HL-60 (cell line): Measurements from ENCODE around the gene RTF1.

Source experiments
- DNase-seq, 2 experiments: peaks; one replicate each; pipeline ENCODE4 v3.0.0-alpha.2; 2010 to 2020; ENCODE audit warnings: low read depth in 1 of 2, low spot score in 1 of 2
- H3K27ac ChIP-seq: fragments of 250-450 bp; sonication (Bioruptor Pico); replicated peaks from 2 replicates; pipeline ENCODE4 v1.5.1; 2020; ENCODE audit warnings: mild to moderate bottlenecking, moderate library complexity
- H3K27me3 ChIP-seq: fragments of 250-450 bp; sonication (Bioruptor Pico); 2 replicates; pipeline ENCODE4 v1.5.1; 2021; ENCODE audit warnings: mild to moderate bottlenecking, moderate library complexity; ENCODE audit not compliant: insufficient read depth, poor library complexity, severe bottlenecking
- H3K4me3 ChIP-seq: replicated peaks from 2 replicates; pipeline ENCODE4 v1.5.1; 2011; ENCODE audit warnings: mild to moderate bottlenecking, control low read depth, low read length; ENCODE audit not compliant: insufficient read depth
- GABPA ChIP-seq: IDR thresholded peaks from 2 replicates; pipeline ENCODE4 v1.6.1; 2012; ENCODE audit warnings: low read depth
- POLR2AphosphoS5 ChIP-seq: IDR thresholded peaks from 2 replicates; pipeline ENCODE4 v1.6.1; 2012; ENCODE audit warnings: low read depth
- SPI1 ChIP-seq: IDR thresholded peaks from 2 replicates; pipeline ENCODE4 v1.6.1; 2012; ENCODE audit warnings: low read depth, mild to moderate bottlenecking, borderline replicate concordance
- TF ChIP-seq, protein P1 (sequence below): IDR thresholded peaks from one replicate; pipeline ENCODE4 v1.5.1; 2011; ENCODE audit warnings: low read length, control low read depth, inconsistent platforms; ENCODE audit not compliant: insufficient read depth
- TF ChIP-seq, protein P2 (sequence below): IDR thresholded peaks from 2 replicates; pipeline ENCODE4 v1.6.1; 2012; ENCODE audit warnings: low read depth; ENCODE audit not compliant: insufficient replicate concordance

Gene RTF1

DNA sequence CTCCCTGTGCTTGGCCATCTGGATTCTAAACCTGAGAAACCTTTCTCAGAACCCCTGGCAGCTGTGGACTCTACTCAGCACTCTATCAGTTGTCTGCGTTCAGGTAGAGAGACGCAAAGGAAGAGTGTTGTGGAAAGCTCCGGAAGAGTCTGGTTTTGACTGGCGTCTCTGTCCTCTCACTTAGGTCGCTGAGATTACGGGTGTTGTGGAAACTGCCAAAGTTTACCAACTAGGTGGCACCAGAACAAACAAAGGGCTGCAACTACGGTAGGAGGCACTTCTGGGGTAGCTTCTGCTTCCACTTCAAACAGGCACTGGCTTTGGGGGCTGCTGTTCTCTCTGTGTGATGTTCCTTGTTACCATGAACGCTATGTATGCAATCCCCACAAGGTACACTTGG, 57.5 kb downstream of the RTF1 start:
- TF ChIP-seq POLR2AphosphoS5 (no peak), SPI1 (no peak), GABPA (no peak)
- TF ChIP-seq, protein P1, sequence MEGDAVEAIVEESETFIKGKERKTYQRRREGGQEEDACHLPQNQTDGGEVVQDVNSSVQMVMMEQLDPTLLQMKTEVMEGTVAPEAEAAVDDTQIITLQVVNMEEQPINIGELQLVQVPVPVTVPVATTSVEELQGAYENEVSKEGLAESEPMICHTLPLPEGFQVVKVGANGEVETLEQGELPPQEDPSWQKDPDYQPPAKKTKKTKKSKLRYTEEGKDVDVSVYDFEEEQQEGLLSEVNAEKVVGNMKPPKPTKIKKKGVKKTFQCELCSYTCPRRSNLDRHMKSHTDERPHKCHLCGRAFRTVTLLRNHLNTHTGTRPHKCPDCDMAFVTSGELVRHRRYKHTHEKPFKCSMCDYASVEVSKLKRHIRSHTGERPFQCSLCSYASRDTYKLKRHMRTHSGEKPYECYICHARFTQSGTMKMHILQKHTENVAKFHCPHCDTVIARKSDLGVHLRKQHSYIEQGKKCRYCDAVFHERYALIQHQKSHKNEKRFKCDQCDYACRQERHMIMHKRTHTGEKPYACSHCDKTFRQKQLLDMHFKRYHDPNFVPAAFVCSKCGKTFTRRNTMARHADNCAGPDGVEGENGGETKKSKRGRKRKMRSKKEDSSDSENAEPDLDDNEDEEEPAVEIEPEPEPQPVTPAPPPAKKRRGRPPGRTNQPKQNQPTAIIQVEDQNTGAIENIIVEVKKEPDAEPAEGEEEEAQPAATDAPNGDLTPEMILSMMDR: no peak
- TF ChIP-seq, protein P2, sequence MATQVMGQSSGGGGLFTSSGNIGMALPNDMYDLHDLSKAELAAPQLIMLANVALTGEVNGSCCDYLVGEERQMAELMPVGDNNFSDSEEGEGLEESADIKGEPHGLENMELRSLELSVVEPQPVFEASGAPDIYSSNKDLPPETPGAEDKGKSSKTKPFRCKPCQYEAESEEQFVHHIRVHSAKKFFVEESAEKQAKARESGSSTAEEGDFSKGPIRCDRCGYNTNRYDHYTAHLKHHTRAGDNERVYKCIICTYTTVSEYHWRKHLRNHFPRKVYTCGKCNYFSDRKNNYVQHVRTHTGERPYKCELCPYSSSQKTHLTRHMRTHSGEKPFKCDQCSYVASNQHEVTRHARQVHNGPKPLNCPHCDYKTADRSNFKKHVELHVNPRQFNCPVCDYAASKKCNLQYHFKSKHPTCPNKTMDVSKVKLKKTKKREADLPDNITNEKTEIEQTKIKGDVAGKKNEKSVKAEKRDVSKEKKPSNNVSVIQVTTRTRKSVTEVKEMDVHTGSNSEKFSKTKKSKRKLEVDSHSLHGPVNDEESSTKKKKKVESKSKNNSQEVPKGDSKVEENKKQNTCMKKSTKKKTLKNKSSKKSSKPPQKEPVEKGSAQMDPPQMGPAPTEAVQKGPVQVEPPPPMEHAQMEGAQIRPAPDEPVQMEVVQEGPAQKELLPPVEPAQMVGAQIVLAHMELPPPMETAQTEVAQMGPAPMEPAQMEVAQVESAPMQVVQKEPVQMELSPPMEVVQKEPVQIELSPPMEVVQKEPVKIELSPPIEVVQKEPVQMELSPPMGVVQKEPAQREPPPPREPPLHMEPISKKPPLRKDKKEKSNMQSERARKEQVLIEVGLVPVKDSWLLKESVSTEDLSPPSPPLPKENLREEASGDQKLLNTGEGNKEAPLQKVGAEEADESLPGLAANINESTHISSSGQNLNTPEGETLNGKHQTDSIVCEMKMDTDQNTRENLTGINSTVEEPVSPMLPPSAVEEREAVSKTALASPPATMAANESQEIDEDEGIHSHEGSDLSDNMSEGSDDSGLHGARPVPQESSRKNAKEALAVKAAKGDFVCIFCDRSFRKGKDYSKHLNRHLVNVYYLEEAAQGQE: no peak
- no peak overlapping the region for H3K27ac ChIP-seq
- H3K4me3 ChIP-seq: no peak overlapping the region
- no peak for DNase-seq
- H3K27me3 ChIP-seq: no peaks in the 10 kb centered on the region

DNA sequence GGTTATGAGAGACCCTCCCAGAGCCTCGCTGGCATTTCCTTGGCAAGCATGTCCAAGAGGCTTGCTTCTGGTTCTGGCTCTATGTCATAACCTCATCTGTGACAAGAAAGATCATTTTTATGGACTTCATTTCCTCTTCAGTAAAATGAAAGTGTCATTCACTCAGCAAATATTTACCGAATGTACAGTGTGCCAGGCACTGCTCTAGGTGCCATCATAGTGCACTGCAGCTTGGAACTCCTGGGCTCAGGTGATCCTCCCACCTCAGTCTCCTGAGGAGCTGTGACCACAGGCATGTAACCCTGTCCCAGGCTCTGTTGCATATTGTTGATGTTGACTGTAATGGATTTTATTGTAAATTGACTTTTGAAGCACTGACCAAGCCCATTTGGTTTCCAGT, 58.0 kb downstream of the RTF1 start:
- H3K4me3 ChIP-seq: no peak overlapping the region

DNA sequence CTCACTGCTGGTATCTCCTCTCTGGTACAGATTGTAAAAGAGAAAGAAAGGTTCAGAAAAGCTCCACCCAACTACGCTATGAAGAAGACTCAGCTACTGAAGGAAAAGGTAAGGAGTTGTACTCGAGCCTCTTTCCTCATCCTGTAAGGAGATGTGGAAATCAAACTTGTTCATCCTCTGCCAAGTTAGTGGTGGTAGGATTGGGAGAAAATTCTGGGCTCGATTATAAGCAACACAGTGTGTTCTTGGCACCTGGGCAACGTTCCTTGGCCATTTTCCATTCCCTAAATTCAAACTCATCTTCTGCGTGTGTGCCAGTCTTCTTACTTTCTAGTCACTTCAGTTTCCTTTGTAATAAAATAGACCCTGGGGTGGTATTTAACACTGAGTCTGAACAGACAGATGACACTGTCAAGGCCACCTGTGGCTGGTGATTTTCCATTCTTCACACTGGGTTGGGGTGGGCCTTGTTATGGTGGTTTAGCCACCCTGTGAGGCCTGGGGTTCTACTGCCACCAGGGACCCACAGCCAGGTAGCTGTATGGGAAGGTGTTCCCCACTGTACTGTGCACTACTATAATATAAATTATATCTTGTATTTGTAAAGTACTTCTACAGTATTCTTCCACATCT, 59.6 kb downstream of the RTF1 start:
- TF ChIP-seq, protein P2: no peak
- TF ChIP-seq, protein P1: no peak
- TF ChIP-seq SPI1 (no peak), POLR2AphosphoS5 (no peak), GABPA (no peak)
- Histone ChIP-seq H3K4me3 (no peak overlapping the region), H3K27ac (no peak overlapping the region), H3K27me3 (no peaks in the 10 kb centered on the region)
- no peak for DNase-seq

More for the DNA sequence above, 58.0 kb downstream of the RTF1 start:
- no peak for DNase-seq
- Histone ChIP-seq H3K27me3 (no peaks in the 10 kb centered on the region), H3K27ac (no peak overlapping the region)
- no peak for TF ChIP-seq SPI1
- TF ChIP-seq, protein P1: no peak
- TF ChIP-seq POLR2AphosphoS5: no peak
- TF ChIP-seq, protein P2: no peak
- no peak for TF ChIP-seq GABPA
